Endothelial cell of umbilical vein (primary cell): Measurements from ENCODE around the gene F2RL3. TPM values are rescaled to one million over a fixed set of nuclear protein-coding genes. Genes with fewer than 3 reads are reported as not detected.

Source experiments
- BruUV-seq: library from RNA; stranded (reverse); fragments of 400-500 nt; replicated peaks from 2 replicates; lab custom pipeline; 2021; lab: Mats Ljungman, UMichigan
- CTCF ChIA-PET: fragments of 300-600, 350-600 bp; sonication (Branson Sonifier 250); formaldehyde crosslinking; loops from one replicate; lab custom pipeline; 2021; ENCODE audit warnings: antibody characterized with exemption, inconsistent platforms; lab: Charles Lee
- POLR2A ChIA-PET: fragments of 300-600, 350-600 bp; sonication (Branson Sonifier 250); formaldehyde crosslinking; loops from one replicate; lab custom pipeline; 2021; ENCODE audit warnings: antibody characterized with exemption, inconsistent platforms; lab: Charles Lee
- DNase-seq: peaks from one replicate; pipeline ENCODE4 v3.0.0-alpha.2; 2011; ENCODE audit warnings: low read depth, low spot score
- FAIRE-seq: peaks from 2 replicates; lab custom pipeline; 2011; peaks lifted over from hg19 to GRCh38; lab: Jason Lieb, UNC
- H2AFZ ChIP-seq: 2 replicates; pipeline ENCODE4 v1.6.0; 2012; ENCODE audit warnings: low read depth, low read length, control low read depth, inconsistent platforms
- H3K27ac ChIP-seq: 2 replicates; pipeline ENCODE4 v1.5.1; 2011; ENCODE audit warnings: low read depth, mild to moderate bottlenecking, control low read depth, low read length, moderate library complexity; ENCODE audit not compliant: insufficient read depth
- H3K27me3 ChIP-seq, 2 experiments: 2 replicates each; pipeline versions ENCODE4 v1.6.0 to v1.6.1; 2011; ENCODE audit warnings: low read length in 2 of 2, mixed read lengths in 1 of 2; ENCODE audit not compliant: control insufficient read depth in 2 of 2, insufficient read depth in 2 of 2
- H3K36me3 ChIP-seq, 2 experiments: 2 replicates in 1 of 2; 3 replicates in 1 of 2; pipeline ENCODE4 v1.5.1; 2011; ENCODE audit warnings: low read length in 2 of 2, mild to moderate bottlenecking in 1 of 2, moderate library complexity in 1 of 2; ENCODE audit not compliant: control insufficient read depth in 2 of 2, insufficient read depth in 2 of 2; ENCODE audit errors: extremely low read depth in 1 of 2
- H3K4me1 ChIP-seq: 3 replicates; pipeline ENCODE4 v1.5.1; 2011; ENCODE audit warnings: mild to moderate bottlenecking, low read length; ENCODE audit not compliant: control insufficient read depth, insufficient read depth; ENCODE audit errors: extremely low read depth
- H3K4me2 ChIP-seq: 2 replicates; pipeline ENCODE4 v1.6.1; 2011; ENCODE audit warnings: low read length, control low read depth, mixed read lengths; ENCODE audit not compliant: insufficient read depth
- H3K4me3 ChIP-seq, 3 experiments: fragments of 200-600 bp in 1 of 3; sonication (generic), shearing (Covaris generic) in 1 of 3; replicated peaks in 1 of 3; 2 replicates each; pipeline ENCODE4 v1.5.1; 2011 to 2016; ENCODE audit warnings: control low read depth in 3 of 3, low read length in 3 of 3, mild to moderate bottlenecking in 2 of 3, inconsistent platforms in 1 of 3, low read depth in 1 of 3, moderate library complexity in 1 of 3; ENCODE audit not compliant: insufficient read depth in 1 of 3
- H3K79me2 ChIP-seq: 2 replicates; pipeline ENCODE4 v1.6.0; 2012; ENCODE audit warnings: low read length, inconsistent platforms; ENCODE audit not compliant: control insufficient read depth, insufficient read depth
- H3K9ac ChIP-seq: replicated peaks from 2 replicates; pipeline ENCODE3; 2011; ENCODE audit warnings: low read length, control low read depth; ENCODE audit not compliant: insufficient read depth; ENCODE audit errors: extremely low read depth
- H3K9me1 ChIP-seq: replicated peaks from 3 replicates; pipeline ENCODE4 v1.6.0; 2011; ENCODE audit warnings: mild to moderate bottlenecking, low read length; ENCODE audit not compliant: control insufficient read depth, insufficient read depth; ENCODE audit errors: extremely low read depth
- H3K9me3 ChIP-seq: replicated peaks from 2 replicates; pipeline ENCODE4 v1.5.1; 2012; ENCODE audit warnings: low read length, inconsistent platforms; ENCODE audit not compliant: control insufficient read depth, insufficient read depth
- H4K20me1 ChIP-seq: replicated peaks from 2 replicates; pipeline ENCODE3; 2011; ENCODE audit warnings: mild to moderate bottlenecking, low read length; ENCODE audit not compliant: control insufficient read depth, insufficient read depth; ENCODE audit errors: extremely low read depth
- CTCF ChIP-seq, 2 donors: IDR thresholded peaks; 1 replicate in 1 of 2; 2 replicates in 1 of 2; pipeline ENCODE4 v1.5.1; 2011; ENCODE audit warnings: low read length in 2 of 2, mild to moderate bottlenecking in 2 of 2, moderate library complexity in 2 of 2, control low read depth in 1 of 2, inconsistent platforms in 1 of 2, low read depth in 1 of 2; ENCODE audit not compliant: insufficient read depth in 1 of 2; ENCODE audit errors: extremely low read depth in 1 of 2
- EZH2 ChIP-seq: IDR thresholded peaks from 2 replicates; pipeline ENCODE4 v1.6.1; 2012; ENCODE audit warnings: borderline replicate concordance, low read depth, mild to moderate bottlenecking, moderate library complexity, low read length, inconsistent platforms; ENCODE audit not compliant: severe bottlenecking
- FOS ChIP-seq: IDR thresholded peaks from 2 replicates; pipeline ENCODE4 v1.6.1; 2011; ENCODE audit warnings: mild to moderate bottlenecking, low read length, moderate library complexity, borderline replicate concordance; ENCODE audit not compliant: insufficient read depth
- GATA2 ChIP-seq: IDR thresholded peaks from 2 replicates; pipeline ENCODE4 v1.7.0; 2011; ENCODE audit warnings: low read depth, mild to moderate bottlenecking, moderate library complexity, mixed read lengths, low read length; ENCODE audit not compliant: insufficient read length, insufficient read depth
- JUN ChIP-seq: IDR thresholded peaks from 2 replicates; pipeline ENCODE4 v1.6.1; 2011; ENCODE audit warnings: borderline replicate concordance, low read depth; ENCODE audit not compliant: insufficient read length, insufficient read depth
- MAX ChIP-seq: IDR thresholded peaks from 2 replicates; pipeline ENCODE4 v1.6.1; 2011; ENCODE audit not compliant: insufficient read depth, insufficient read length
- MYC ChIP-seq: IDR thresholded peaks from one replicate; pipeline ENCODE4 v1.6.1; 2011; ENCODE audit warnings: mild to moderate bottlenecking, low read depth, low read length
- POLR2A ChIP-seq: IDR thresholded peaks from 2 replicates; pipeline ENCODE4 v1.6.1; 2012; ENCODE audit warnings: low read depth, mild to moderate bottlenecking, control low read depth, low read length
- POLR2AphosphoS5 ChIP-seq: IDR thresholded peaks from 2 replicates; pipeline ENCODE4 v1.6.1; 2012; ENCODE audit warnings: low read depth, mild to moderate bottlenecking, control low read depth, low read length, moderate library complexity; ENCODE audit not compliant: insufficient read depth
- dilution Hi-C: fragments of 300-500 bp; cut with MboI; formaldehyde crosslinking; loops from one replicate; pipeline ENCODE4 v1.15.0; 2019; ENCODE audit warnings: low sequenced_read_pairs; ENCODE audit not compliant: extremely low pct_ligation_motif_present
- intact Hi-C: fragments of 100-400 bp; cut with micrococcal nuclease; formaldehyde crosslinking; loops from one replicate; pipeline ENCODE4 v1.10.0; 2022
- polyA plus RNA-seq, 4 experiments: library from polyadenylated mRNA; depleted of rRNA in 3 of 4; stranded (reverse) in 3 of 4; unstranded in 1 of 4; fragments of >200 nt; gene quantifications; 2 replicates each; pipeline versions ENCODE4 v1.2.1 to v1.2.3, GENCODE V29; 2011 to 2012; ENCODE audit warnings: missing spikeins in 1 of 4
- total RNA-seq: library from RNA; stranded (reverse); gene quantifications from 2 replicates; pipeline ENCODE4 v1.2.3, GENCODE V29; 2021

The F2RL3 gene
- total and polyA plus RNA-seq, 2 donors (not counting 3 experiments of a cell fraction or from before 2014, with no cell fraction given): 1.2 to 1.7 TPM

- ChIA-PET POLR2A (no interaction called here), CTCF (no interaction called here)
- peaks cover 21% of the 10 kb centered on the region for H3K79me2 ChIP-seq
- DNase-seq (no peak), FAIRE-seq (no peak)
- peaks cover 14 to 38% of the 10 kb centered on the region in 2 experiments for H3K36me3 ChIP-seq
- no TSS peak for BruUV-seq
- H3K4me1 ChIP-seq: peaks cover 21% of the 10 kb centered on the region
- H3K27ac ChIP-seq: no peak overlapping the region
- no peaks in the 10 kb centered on the region for H3K9me1 ChIP-seq
- dilution Hi-C loops: no loop called here
- intact Hi-C loops: no loop called here
- H3K27me3 ChIP-seq: no peaks in the 10 kb centered on the region
- no peak overlapping the region for H3K4me3 ChIP-seq
- TF ChIP-seq MAX: no peak
- no peak for TF ChIP-seq POLR2A
- TF ChIP-seq POLR2AphosphoS5: no peak
- TF ChIP-seq MYC: no peak
- no peak for TF ChIP-seq EZH2
- no peak for TF ChIP-seq GATA2
- no peak for TF ChIP-seq JUN
- no peak for TF ChIP-seq FOS
- no peak for TF ChIP-seq CTCF (IDR thresholded peaks at IDR 0.05; ENCODE audit: extremely low read depth in 1 of 2, insufficient read depth in 1 of 2, low read depth in 1 of 2, low read length in 2 of 2)
- H3K9me3 ChIP-seq: no peaks in the 10 kb centered on the region
- no peak overlapping the region for H3K9ac ChIP-seq
- no peaks in the 10 kb centered on the region for H4K20me1 ChIP-seq
- H2AFZ ChIP-seq: no peak overlapping the region
- H3K4me2 ChIP-seq: no peak overlapping the region
Measured at GRCh38 chr19:16841391-16841926, 47.3 kb upstream of the F2RL3 start.
